K562 (cell line): ENCODE measurements around the gene MID1IP1. TPM values are rescaled to one million over a fixed set of nuclear protein-coding genes. Genes with fewer than 3 reads are reported as not detected.

Source experiments
- EP400 ChIP-seq: fragments of 450-650 bp; IDR thresholded peaks from 2 replicates; pipeline ENCODE4 v1.6.1; 2017; ENCODE audit warnings: antibody characterized with exemption, mild to moderate bottlenecking, moderate library complexity
- GTF2E2 ChIP-seq: fragments of 200-800 bp; sonication (Bioruptor generic); IDR thresholded peaks from 2 replicates; pipeline ENCODE4 v1.6.1; 2016; ENCODE audit warnings: missing genetic modification characterization, missing compliant biosample characterization
- MXI1 ChIP-seq: IDR thresholded peaks from 2 replicates; pipeline ENCODE4 v1.6.1; 2011; ENCODE audit warnings: low read depth, mild to moderate bottlenecking, improper control_type of control experiment, low read length
- NFATC3 ChIP-seq: fragments of 450-650 bp; IDR thresholded peaks from 2 replicates; pipeline ENCODE4 v1.6.1; 2017; ENCODE audit warnings: mild to moderate bottlenecking
- NONO ChIP-seq, 2 experiments: fragments of 200-400 bp in 1 of 2; fragments of 450-650 bp in 1 of 2; formaldehyde crosslinking in 1 of 2; IDR thresholded peaks; 2 replicates each; pipeline ENCODE4 v1.6.1; 2017; ENCODE audit warnings: low read depth in 2 of 2, mild to moderate bottlenecking in 2 of 2, moderate library complexity in 2 of 2, low read length in 1 of 2
- ZBTB8A ChIP-seq: fragments of 450-650 bp; IDR thresholded peaks from 2 replicates; pipeline ENCODE4 v1.6.1; 2018; ENCODE audit warnings: mild to moderate bottlenecking, moderate library complexity; ENCODE audit not compliant: partially characterized antibody
- polyA plus RNA-seq, 8 experiments: library from polyadenylated mRNA; depleted of rRNA in 4 of 8; stranded (reverse) in 5 of 8; unstranded in 3 of 8; fragments of >200 nt; fragmentation: Nextera tagmentation in 2 of 8; fragmentation: Illumina TruSeq in 1 of 8; extraction: Ambion mirVana in 2 of 8; extraction: Trizol in 1 of 8; gene quantifications; 2 replicates each; pipeline versions ENCODE4 v1.2.1 to v1.2.3, GENCODE V29; 2011 to 2014; ENCODE audit warnings: inconsistent platforms in 1 of 8, missing spikeins in 1 of 8
- total RNA-seq, 7 experiments: library from RNA; depleted of rRNA in 6 of 7; stranded (reverse); fragments of >200 nt in 6 of 7; fragmentation: Illumina TruSeq in 2 of 7; extraction: Trizol in 2 of 7; gene quantifications; 2 replicates each; pipeline versions ENCODE4 v1.2.1 to v1.2.3, GENCODE V29; 2011 to 2021; ENCODE audit warnings: low replicate concordance in 1 of 7
- TF ChIP-seq, protein P1 (sequence below), 3 experiments: fragments of 200-800 bp in 1 of 3; fragments of 250-450 bp in 1 of 3; fragments of 450-650 bp in 1 of 3; sonication (Bioruptor Pico) in 1 of 3; sonication (Bioruptor generic) in 1 of 3; formaldehyde crosslinking in 1 of 3; IDR thresholded peaks; 2 replicates each; pipeline versions ENCODE4 v1.6.1 to v1.8.0; 2016 to 2022; ENCODE audit warnings: mild to moderate bottlenecking in 2 of 3, missing genetic modification characterization in 2 of 3, missing compliant biosample characterization in 1 of 3, moderate library complexity in 1 of 3
- TF ChIP-seq, protein P2 (sequence below): sonication (generic); formaldehyde crosslinking; IDR thresholded peaks from 2 replicates; pipeline ENCODE4 v1.9.0; 2022; ENCODE audit warnings: mild to moderate bottlenecking, missing genetic modification reagents
- TF ChIP-seq, protein P3 (sequence below): fragments of 250-450 bp; sonication (Bioruptor Pico); IDR thresholded peaks from 2 replicates; pipeline ENCODE4 v1.9.0; 2021; ENCODE audit warnings: mild to moderate bottlenecking
- TF ChIP-seq, protein P4 (sequence below): fragments of 450-650 bp; IDR thresholded peaks from 2 replicates; pipeline ENCODE4 v1.6.1; 2018; ENCODE audit warnings: mild to moderate bottlenecking, low read depth; ENCODE audit not compliant: partially characterized antibody
- TF ChIP-seq, protein P5 (sequence below): fragments of 250-450 bp; sonication (Bioruptor Pico); IDR thresholded peaks from 2 replicates; pipeline ENCODE4 v1.4.0; 2020; ENCODE audit warnings: mild to moderate bottlenecking, moderate library complexity
- TF ChIP-seq, protein P6 (sequence below): fragments of 450-650 bp; formaldehyde crosslinking; IDR thresholded peaks from 2 replicates; pipeline ENCODE4 v1.4.0; 2022; ENCODE audit warnings: missing genetic modification characterization

MID1IP1 gene
- total and polyA plus RNA-seq, 9 of the 15 experiments (the other 6 are each of a cell fraction or from before 2014, with no cell fraction given), result 0.51 to 102 (median 27.5) TPM

DNA sequence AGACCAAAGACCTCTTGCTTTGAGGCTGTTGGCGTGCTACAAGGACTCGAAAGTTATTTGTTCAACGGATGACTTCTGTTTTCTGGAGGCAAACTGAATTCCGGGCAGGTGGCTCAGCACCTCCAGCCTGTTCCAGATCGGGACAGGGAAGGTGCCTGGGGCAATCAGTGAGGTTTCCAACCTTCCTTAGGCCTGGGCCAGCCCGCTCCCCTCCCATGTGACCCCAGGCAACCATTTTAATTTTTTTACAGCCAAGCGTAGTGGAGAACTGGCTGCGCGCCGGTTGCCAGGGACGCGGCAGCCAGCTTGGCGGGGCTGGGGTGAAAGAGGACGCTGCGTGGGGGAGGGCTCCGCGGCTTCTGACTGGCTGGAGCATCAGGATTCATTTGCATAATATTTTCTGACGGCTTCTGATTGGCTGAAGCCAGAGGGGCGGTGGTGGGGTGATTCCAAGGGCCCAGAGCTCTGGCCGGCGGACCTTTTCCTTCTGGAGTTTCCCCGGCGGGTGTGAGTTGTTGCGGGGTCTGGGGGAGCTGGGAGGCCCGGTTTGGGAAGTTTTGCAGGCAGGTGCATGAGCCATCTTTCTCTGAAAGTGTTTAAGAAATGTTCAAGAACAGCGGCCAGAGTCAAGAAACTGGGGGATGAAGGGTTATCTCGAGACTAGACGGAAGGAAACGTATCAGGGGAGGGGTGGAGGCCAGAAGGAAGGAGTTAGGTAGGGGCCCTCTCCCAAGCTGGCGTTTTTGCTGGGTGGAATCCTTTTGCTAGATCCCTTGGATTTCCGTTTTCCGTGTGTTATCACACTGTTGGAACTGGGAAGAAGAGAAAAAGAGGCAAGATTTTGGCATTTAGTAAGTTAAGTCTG is at the start of gene MID1IP1 (continued):
- TF ChIP-seq, protein P1, sequence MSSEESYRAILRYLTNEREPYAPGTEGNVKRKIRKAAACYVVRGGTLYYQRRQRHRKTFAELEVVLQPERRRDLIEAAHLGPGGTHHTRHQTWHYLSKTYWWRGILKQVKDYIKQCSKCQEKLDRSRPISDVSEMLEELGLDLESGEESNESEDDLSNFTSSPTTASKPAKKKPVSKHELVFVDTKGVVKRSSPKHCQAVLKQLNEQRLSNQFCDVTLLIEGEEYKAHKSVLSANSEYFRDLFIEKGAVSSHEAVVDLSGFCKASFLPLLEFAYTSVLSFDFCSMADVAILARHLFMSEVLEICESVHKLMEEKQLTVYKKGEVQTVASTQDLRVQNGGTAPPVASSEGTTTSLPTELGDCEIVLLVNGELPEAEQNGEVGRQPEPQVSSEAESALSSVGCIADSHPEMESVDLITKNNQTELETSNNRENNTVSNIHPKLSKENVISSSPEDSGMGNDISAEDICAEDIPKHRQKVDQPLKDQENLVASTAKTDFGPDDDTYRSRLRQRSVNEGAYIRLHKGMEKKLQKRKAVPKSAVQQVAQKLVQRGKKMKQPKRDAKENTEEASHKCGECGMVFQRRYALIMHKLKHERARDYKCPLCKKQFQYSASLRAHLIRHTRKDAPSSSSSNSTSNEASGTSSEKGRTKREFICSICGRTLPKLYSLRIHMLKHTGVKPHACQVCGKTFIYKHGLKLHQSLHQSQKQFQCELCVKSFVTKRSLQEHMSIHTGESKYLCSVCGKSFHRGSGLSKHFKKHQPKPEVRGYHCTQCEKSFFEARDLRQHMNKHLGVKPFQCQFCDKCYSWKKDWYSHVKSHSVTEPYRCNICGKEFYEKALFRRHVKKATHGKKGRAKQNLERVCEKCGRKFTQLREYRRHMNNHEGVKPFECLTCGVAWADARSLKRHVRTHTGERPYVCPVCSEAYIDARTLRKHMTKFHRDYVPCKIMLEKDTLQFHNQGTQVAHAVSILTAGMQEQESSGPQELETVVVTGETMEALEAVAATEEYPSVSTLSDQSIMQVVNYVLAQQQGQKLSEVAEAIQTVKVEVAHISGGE (CRISPR knock-in tag; IDR thresholded peaks at IDR 0.05), result 0 out of 6 replicates have a peak, but pooled peaks of 1 of the 3 experiments have one; percentile 47
- peak in 1 of 2 experiments; percentile 29; a peak in 1 of 4 replicates for TF ChIP-seq NONO (IDR thresholded peaks at IDR 0.05; ENCODE audit: low read depth in 2 of 2, low read length in 1 of 2)
- TF ChIP-seq, protein P2, sequence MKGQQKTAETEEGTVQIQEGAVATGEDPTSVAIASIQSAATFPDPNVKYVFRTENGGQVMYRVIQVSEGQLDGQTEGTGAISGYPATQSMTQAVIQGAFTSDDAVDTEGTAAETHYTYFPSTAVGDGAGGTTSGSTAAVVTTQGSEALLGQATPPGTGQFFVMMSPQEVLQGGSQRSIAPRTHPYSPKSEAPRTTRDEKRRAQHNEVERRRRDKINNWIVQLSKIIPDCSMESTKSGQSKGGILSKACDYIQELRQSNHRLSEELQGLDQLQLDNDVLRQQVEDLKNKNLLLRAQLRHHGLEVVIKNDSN, result peak; percentile 82
- TF ChIP-seq GTF2E2 (tag), result peak; percentile 63; the same call in 1 of the 2 replicates
- TF ChIP-seq, protein P3, sequence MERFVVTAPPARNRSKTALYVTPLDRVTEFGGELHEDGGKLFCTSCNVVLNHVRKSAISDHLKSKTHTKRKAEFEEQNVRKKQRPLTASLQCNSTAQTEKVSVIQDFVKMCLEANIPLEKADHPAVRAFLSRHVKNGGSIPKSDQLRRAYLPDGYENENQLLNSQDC (CRISPR knock-in tag), result peak; percentile 73; the same call in 1 of the 2 replicates
- TF ChIP-seq, protein P4, sequence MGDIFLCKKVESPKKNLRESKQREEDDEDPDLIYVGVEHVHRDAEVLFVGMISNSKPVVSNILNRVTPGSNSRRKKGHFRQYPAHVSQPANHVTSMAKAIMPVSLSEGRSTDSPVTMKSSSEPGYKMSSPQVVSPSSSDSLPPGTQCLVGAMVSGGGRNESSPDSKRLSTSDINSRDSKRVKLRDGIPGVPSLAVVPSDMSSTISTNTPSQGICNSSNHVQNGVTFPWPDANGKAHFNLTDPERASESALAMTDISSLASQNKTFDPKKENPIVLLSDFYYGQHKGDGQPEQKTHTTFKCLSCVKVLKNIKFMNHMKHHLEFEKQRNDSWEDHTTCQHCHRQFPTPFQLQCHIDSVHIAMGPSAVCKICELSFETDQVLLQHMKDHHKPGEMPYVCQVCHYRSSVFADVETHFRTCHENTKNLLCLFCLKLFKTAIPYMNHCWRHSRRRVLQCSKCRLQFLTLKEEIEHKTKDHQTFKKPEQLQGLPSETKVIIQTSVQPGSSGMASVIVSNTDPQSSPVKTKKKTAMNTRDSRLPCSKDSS, result no peak
- peak; percentile 70 for TF ChIP-seq EP400
- TF ChIP-seq, protein P5, sequence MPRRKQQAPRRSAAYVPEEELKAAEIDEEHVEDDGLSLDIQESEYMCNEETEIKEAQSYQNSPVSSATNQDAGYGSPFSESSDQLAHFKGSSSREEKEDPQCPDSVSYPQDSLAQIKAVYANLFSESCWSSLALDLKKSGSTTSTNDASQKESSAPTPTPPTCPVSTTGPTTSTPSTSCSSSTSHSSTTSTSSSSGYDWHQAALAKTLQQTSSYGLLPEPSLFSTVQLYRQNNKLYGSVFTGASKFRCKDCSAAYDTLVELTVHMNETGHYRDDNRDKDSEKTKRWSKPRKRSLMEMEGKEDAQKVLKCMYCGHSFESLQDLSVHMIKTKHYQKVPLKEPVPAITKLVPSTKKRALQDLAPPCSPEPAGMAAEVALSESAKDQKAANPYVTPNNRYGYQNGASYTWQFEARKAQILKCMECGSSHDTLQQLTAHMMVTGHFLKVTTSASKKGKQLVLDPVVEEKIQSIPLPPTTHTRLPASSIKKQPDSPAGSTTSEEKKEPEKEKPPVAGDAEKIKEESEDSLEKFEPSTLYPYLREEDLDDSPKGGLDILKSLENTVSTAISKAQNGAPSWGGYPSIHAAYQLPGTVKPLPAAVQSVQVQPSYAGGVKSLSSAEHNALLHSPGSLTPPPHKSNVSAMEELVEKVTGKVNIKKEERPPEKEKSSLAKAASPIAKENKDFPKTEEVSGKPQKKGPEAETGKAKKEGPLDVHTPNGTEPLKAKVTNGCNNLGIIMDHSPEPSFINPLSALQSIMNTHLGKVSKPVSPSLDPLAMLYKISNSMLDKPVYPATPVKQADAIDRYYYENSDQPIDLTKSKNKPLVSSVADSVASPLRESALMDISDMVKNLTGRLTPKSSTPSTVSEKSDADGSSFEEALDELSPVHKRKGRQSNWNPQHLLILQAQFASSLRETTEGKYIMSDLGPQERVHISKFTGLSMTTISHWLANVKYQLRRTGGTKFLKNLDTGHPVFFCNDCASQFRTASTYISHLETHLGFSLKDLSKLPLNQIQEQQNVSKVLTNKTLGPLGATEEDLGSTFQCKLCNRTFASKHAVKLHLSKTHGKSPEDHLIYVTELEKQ (CRISPR knock-in tag), result no peak
- TF ChIP-seq MXI1, result peak; percentile 78; the same call in 1 of the 2 replicates
- no peak for TF ChIP-seq ZBTB8A
- no peak for TF ChIP-seq NFATC3
- TF ChIP-seq, protein P6, sequence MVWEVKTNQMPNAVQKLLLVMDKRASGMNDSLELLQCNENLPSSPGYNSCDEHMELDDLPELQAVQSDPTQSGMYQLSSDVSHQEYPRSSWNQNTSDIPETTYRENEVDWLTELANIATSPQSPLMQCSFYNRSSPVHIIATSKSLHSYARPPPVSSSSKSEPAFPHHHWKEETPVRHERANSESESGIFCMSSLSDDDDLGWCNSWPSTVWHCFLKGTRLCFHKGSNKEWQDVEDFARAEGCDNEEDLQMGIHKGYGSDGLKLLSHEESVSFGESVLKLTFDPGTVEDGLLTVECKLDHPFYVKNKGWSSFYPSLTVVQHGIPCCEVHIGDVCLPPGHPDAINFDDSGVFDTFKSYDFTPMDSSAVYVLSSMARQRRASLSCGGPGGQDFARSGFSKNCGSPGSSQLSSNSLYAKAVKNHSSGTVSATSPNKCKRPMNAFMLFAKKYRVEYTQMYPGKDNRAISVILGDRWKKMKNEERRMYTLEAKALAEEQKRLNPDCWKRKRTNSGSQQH (CRISPR knock-in tag), result peak; percentile 75; the same call in 1 of the 2 replicates
